ENCODE data around the gene BRIX1. TPM values are rescaled to one million over a fixed set of nuclear protein-coding genes. Genes with fewer than 3 reads are reported as not detected.
"Not testable (repeated sequence)": the region's sequence is repeated elsewhere in the genome, so short reads cannot be mapped to it uniquely, and the experiment has no call there.

BRIX1 gene
- total RNA-seq, 2 donors from 2014 or later: 15.6 to 20.4 TPM

GRCh38 chr5:34967540-34967939 lies 52.0 kb downstream of the BRIX1 start:
- no peak overlapping the region for H3K27ac ChIP-seq
- intact Hi-C loops (cut with DNase I): no loop called here
- no peaks in the 10 kb centered on the region for H3K27me3 ChIP-seq (replicated peaks; ENCODE audit: insufficient read depth)
- H3K4me1 ChIP-seq (replicated peaks): no peaks in the 10 kb centered on the region
- no peak for DNase-seq (ENCODE audit: low spot score)
- no peaks in the 10 kb centered on the region for H3K9me3 ChIP-seq
- no peak overlapping the region for H3K4me3 ChIP-seq
- no peaks in the 10 kb centered on the region for H3K36me3 ChIP-seq
- 93% methylated on average over 4 of the region's 4 CpGs for WGBS
- TF ChIP-seq POLR2A (IDR thresholded peaks at IDR 0.05): no peak
- no peak for TF ChIP-seq POLR2AphosphoS5 (IDR thresholded peaks at IDR 0.05)
- TF ChIP-seq, protein P1, sequence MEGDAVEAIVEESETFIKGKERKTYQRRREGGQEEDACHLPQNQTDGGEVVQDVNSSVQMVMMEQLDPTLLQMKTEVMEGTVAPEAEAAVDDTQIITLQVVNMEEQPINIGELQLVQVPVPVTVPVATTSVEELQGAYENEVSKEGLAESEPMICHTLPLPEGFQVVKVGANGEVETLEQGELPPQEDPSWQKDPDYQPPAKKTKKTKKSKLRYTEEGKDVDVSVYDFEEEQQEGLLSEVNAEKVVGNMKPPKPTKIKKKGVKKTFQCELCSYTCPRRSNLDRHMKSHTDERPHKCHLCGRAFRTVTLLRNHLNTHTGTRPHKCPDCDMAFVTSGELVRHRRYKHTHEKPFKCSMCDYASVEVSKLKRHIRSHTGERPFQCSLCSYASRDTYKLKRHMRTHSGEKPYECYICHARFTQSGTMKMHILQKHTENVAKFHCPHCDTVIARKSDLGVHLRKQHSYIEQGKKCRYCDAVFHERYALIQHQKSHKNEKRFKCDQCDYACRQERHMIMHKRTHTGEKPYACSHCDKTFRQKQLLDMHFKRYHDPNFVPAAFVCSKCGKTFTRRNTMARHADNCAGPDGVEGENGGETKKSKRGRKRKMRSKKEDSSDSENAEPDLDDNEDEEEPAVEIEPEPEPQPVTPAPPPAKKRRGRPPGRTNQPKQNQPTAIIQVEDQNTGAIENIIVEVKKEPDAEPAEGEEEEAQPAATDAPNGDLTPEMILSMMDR (IDR thresholded peaks at IDR 0.05): no peak

- WGBS: 94% methylated on average over 2 of the region's 2 CpGs
- H3K27ac ChIP-seq: no peak overlapping the region
- no peaks in the 10 kb centered on the region for H3K9me3 ChIP-seq
- H3K4me3 ChIP-seq: no peak overlapping the region
- no peaks in the 10 kb centered on the region for H3K36me3 ChIP-seq
- TF ChIP-seq, protein P1 (IDR thresholded peaks at IDR 0.05): no peak
- no peak for TF ChIP-seq POLR2A (IDR thresholded peaks at IDR 0.05)
- TF ChIP-seq POLR2AphosphoS5 (IDR thresholded peaks at IDR 0.05): no peak
- no peaks in the 10 kb centered on the region for H3K27me3 ChIP-seq (replicated peaks; ENCODE audit: insufficient read depth)
- intact Hi-C loops (cut with DNase I): no loop called here
- H3K4me1 ChIP-seq (replicated peaks): no peaks in the 10 kb centered on the region
- no peak for DNase-seq (ENCODE audit: low spot score)
These were observed 52.7 kb downstream of the BRIX1 start for GRCh38 chr5:34968258-34968657.

- WGBS: 47% methylated on average over 1 of the region's 1 CpG
- intact Hi-C loops (cut with DNase I): no loop called here
- no peak for DNase-seq (ENCODE audit: low spot score)
- H3K9me3 ChIP-seq: no peaks in the 10 kb centered on the region
- H3K36me3 ChIP-seq: no peaks in the 10 kb centered on the region
- no peak overlapping the region for H3K27ac ChIP-seq
- TF ChIP-seq, protein P1 (IDR thresholded peaks at IDR 0.05): no peak
- TF ChIP-seq POLR2A (IDR thresholded peaks at IDR 0.05) (no peak), POLR2AphosphoS5 (IDR thresholded peaks at IDR 0.05) (no peak)
- H3K4me1 ChIP-seq (replicated peaks): no peaks in the 10 kb centered on the region
- H3K4me3 ChIP-seq: no peak overlapping the region
- no peaks in the 10 kb centered on the region for H3K27me3 ChIP-seq (replicated peaks; ENCODE audit: insufficient read depth)
These were observed 55.0 kb downstream of the BRIX1 start for GRCh38 chr5:34970552-34970951.

DNA sequence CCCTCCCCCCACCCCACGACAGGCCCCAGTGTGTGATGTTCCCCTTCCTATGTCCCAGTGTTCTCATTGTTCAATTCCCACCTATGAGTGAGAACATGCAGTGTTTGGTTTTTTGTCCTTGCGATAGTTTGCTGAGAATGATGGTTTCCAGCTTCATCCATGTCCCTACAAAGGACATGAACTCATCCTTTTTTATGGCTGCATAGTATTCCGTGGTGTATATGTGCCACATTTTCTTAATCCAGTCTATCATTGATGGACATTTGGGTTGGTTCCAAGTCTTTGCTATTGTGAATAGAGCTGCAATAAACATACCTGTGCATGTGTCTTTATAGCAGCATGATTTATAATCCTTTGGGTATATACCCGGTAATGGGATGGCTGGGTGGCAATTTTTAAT lies 56.1 kb downstream of the BRIX1 start:
- H3K4me3 ChIP-seq; H3K4me1 ChIP-seq (replicated peaks); H3K27ac ChIP-seq; intact Hi-C loops (cut with DNase I); H3K36me3 ChIP-seq; H3K27me3 ChIP-seq (replicated peaks; ENCODE audit: insufficient read depth); H3K9me3 ChIP-seq; DNase-seq (ENCODE audit: low spot score): not testable (repeated sequence)
- 86% methylated on average over 4 of the region's 4 CpGs for WGBS

Other genes with a start within 250 kb of the BRIX1 start
- gene TTC23L, start 76.5 kb upstream of the BRIX1 start, total RNA-seq: 1 to 10 TPM; 2.4 to 2.7 TPM
- gene RAD1, start 207 bp upstream of the BRIX1 start, total RNA-seq: 10 to 100 TPM; 18.4 to 28.1 TPM
- gene DNAJC21, start 13.8 kb downstream of the BRIX1 start, total RNA-seq: 10 to 100 TPM; 30.6 to 36.5 TPM
- not detected for gene AGXT2, start 132.2 kb downstream of the BRIX1 start, total RNA-seq